Transverse colon (tissue), 1 donor: Measurements from ENCODE around the gene TDRD3.

Source experiments
- EP300 ChIP-seq: sonication (generic); formaldehyde crosslinking; IDR thresholded peaks from one replicate; pipeline ENCODE4 v1.6.1; 2017; ENCODE audit warnings: antibody characterized with exemption, low read depth
- POLR2A ChIP-seq: fragments of 450-650 bp; IDR thresholded peaks from one replicate; pipeline ENCODE4 v1.6.1; 2016; ENCODE audit warnings: antibody characterized with exemption, mild to moderate bottlenecking, moderate library complexity

DNA sequence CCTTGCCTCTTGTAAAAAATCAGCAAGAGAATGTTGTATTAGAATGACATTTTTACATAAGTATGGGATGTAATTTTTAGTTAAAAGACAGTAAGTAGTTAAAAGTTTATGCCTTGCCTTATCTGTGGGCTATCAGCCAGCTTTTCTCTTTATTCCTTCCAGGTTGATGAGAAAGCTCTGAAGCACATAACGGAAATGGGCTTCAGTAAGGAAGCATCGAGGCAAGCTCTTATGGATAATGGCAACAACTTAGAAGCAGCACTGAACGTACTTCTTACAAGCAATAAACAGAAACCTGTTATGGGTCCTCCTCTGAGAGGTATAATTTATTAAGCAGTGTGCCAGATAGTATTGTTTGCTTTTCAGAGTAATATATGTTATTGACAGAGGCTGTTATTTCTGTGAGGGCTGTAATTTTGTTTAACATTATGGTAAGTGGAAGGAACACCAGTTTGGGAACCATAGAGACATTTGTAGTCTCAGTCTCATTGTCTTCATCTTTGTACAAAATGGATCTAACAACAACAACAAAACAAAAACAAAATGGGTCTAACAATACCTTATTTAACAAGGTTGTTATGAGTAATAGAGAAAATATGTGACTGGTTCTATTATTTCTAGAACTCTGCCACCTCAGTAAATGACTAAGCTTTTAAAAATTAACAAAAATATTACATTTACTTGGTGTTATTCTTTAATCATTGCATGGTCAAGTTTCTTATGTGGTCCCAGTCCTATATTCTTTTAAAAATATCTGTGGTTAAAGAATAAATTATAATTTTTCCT, 112.8 kb downstream of the TDRD3 start:
- TF ChIP-seq POLR2A (no peak), EP300 (no peak)
